ENCODE data around the gene SETD2. TPM values are rescaled to one million over a fixed set of nuclear protein-coding genes. Genes with fewer than 3 reads are reported as not detected.

The SETD2 gene
- total RNA-seq, 1 experiment from 2014 or later = 38.0 TPM

DNA sequence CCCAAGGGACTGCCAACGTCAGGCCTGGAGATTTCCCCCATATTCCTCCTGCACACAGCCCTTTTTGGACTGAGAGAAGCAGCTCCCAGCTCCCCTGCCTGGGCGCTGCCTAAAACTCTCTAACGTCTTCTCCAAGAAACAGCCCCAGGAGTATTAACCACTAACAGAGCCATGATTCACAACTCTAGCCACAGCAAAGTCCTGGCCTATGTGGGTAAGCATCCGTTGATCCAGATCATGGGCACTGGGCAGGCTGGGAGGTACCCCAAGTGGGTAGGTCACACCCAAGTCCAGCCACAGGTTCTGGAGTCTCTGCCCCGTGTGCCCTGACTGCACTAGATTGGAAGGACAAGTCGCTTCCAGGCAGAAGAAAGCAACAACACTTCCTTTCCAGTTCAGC, 152.5 kb downstream of the SETD2 start:
- POLR2A ChIA-PET = interaction anchor here (1.2 kb wide), 1 partner anchor 32 kb away, joined by 3 read pairs; the partner anchor contains the start of gene NBEAL2
- Mint-ChIP-seq H3K9me3 (ENCODE audit: unreplicated experiment) (no peaks in the 10 kb centered on the region), H3K4me3 (ENCODE audit: unreplicated experiment) (no peak overlapping the region), H3K4me1 (ENCODE audit: insufficient read depth, unreplicated experiment) (no peaks in the 10 kb centered on the region), H3K27me3 (ENCODE audit: insufficient read depth, unreplicated experiment) (no peaks in the 10 kb centered on the region), H3K36me3 (ENCODE audit: insufficient read depth, unreplicated experiment) (peaks cover 37% of the 10 kb centered on the region), H3K27ac (ENCODE audit: low read depth, unreplicated experiment) (no peak overlapping the region)
- DNase-seq (ENCODE audit: unreplicated experiment) = no peak
- CTCF ChIA-PET = no interaction called here
- TF ChIP-seq, protein P1, sequence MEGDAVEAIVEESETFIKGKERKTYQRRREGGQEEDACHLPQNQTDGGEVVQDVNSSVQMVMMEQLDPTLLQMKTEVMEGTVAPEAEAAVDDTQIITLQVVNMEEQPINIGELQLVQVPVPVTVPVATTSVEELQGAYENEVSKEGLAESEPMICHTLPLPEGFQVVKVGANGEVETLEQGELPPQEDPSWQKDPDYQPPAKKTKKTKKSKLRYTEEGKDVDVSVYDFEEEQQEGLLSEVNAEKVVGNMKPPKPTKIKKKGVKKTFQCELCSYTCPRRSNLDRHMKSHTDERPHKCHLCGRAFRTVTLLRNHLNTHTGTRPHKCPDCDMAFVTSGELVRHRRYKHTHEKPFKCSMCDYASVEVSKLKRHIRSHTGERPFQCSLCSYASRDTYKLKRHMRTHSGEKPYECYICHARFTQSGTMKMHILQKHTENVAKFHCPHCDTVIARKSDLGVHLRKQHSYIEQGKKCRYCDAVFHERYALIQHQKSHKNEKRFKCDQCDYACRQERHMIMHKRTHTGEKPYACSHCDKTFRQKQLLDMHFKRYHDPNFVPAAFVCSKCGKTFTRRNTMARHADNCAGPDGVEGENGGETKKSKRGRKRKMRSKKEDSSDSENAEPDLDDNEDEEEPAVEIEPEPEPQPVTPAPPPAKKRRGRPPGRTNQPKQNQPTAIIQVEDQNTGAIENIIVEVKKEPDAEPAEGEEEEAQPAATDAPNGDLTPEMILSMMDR (IDR thresholded peaks at IDR 0.05; ENCODE audit: unreplicated experiment) = no peak
- intact Hi-C loops (cut with micrococcal nuclease) = no loop called here
- BruUV-seq (replicated peaks) = no TSS peak

DNA sequence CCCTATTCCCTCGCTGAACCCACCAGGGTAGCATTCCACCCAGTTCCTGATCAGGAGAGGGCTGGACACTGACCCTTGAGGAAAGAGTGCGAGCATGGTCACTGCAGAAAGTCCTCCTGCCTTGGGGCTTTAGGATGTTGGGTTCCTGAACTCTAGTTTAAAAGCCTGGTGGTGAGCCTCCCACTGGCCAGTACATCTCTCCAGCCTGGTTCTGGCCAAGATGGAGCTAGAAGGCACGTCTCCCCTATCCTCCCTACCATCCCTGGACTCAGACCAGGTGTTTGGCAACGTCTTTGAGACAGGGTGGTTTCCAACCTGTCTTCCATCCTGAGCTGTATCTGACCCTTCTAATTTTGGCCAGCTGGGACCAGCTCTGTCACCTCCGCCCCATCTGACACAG, 153.0 kb downstream of the SETD2 start:
- TF ChIP-seq, protein P1 (IDR thresholded peaks at IDR 0.05; ENCODE audit: unreplicated experiment) = no peak
- Mint-ChIP-seq H3K27me3 (ENCODE audit: insufficient read depth, unreplicated experiment) (no peaks in the 10 kb centered on the region), H3K27ac (ENCODE audit: low read depth, unreplicated experiment) (no peak overlapping the region), H3K9me3 (ENCODE audit: unreplicated experiment) (no peaks in the 10 kb centered on the region), H3K36me3 (ENCODE audit: insufficient read depth, unreplicated experiment) (peaks cover 40% of the 10 kb centered on the region), H3K4me1 (ENCODE audit: insufficient read depth, unreplicated experiment) (no peaks in the 10 kb centered on the region), H3K4me3 (ENCODE audit: unreplicated experiment) (no peak overlapping the region)
- BruUV-seq (replicated peaks) = no TSS peak
- DNase-seq (ENCODE audit: unreplicated experiment) = no peak
- CTCF ChIA-PET = interaction anchor here (0.6 kb wide), 1 partner anchor 135 kb away, joined by 5 read pairs; no protein-coding TSS in a partner anchor
- POLR2A ChIA-PET = interaction anchor here (0.9 to 1.2 kb wide), 2 partner anchors 31 to 152 kb away, joined by 3 read pairs; partner anchors contain the start of gene NBEAL2
- intact Hi-C loops (cut with micrococcal nuclease) = no loop called here

DNA sequence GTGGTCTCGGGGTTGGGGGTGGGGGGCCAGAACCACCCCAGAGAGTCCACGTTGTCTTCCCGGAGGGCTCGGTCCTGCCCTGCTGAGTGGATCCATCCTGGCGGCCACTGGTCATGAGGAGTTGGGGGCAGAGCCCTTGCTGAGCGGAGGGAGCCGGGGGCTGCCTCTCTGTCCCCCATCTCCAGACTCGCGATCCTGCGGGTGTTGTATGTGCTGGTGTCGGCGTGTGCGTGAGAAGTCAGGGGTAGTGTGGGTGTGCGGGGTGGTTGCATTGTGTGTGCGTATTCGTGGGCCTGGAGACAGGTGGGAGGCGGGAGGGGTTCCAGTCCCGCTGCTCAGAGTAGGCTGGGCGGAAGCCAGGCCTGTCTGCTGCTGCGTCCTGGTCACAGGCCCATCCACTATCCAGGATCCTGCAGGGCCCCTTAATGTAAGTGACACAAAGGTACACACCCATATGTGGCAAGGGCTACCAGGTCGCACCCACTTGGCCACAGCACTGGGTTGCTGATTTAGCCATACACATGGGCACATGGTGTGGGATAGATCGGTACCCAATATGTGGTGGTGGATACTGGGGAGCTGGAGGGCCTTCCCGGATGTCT, 153.7 kb downstream of the SETD2 start:
- no peaks in the 10 kb centered on the region for H3K9me3 Mint-ChIP-seq (ENCODE audit: unreplicated experiment)
- CTCF ChIA-PET = interaction anchor here (0.6 to 1.1 kb wide), 2 partner anchors 12 to 136 kb away, joined by 3 to 5 read pairs; no protein-coding TSS in a partner anchor
- intact Hi-C loops (cut with micrococcal nuclease) = no loop called here
- H3K36me3 Mint-ChIP-seq (ENCODE audit: insufficient read depth, unreplicated experiment) = peaks cover 38% of the 10 kb centered on the region
- no peak overlapping the region for H3K27ac Mint-ChIP-seq (ENCODE audit: low read depth, unreplicated experiment)
- no peak overlapping the region for H3K4me3 Mint-ChIP-seq (ENCODE audit: unreplicated experiment)
- no peaks in the 10 kb centered on the region for H3K27me3 Mint-ChIP-seq (ENCODE audit: insufficient read depth, unreplicated experiment)
- POLR2A ChIA-PET = interaction anchor here (0.9 to 1.2 kb wide), 2 partner anchors 31 to 153 kb away, joined by 3 read pairs; partner anchors contain the start of gene NBEAL2
- TF ChIP-seq, protein P1 (IDR thresholded peaks at IDR 0.05; ENCODE audit: unreplicated experiment) = no peak
- no peak for DNase-seq (ENCODE audit: unreplicated experiment)
- BruUV-seq (replicated peaks) = no TSS peak
- H3K4me1 Mint-ChIP-seq (ENCODE audit: insufficient read depth, unreplicated experiment) = no peaks in the 10 kb centered on the region

DNA sequence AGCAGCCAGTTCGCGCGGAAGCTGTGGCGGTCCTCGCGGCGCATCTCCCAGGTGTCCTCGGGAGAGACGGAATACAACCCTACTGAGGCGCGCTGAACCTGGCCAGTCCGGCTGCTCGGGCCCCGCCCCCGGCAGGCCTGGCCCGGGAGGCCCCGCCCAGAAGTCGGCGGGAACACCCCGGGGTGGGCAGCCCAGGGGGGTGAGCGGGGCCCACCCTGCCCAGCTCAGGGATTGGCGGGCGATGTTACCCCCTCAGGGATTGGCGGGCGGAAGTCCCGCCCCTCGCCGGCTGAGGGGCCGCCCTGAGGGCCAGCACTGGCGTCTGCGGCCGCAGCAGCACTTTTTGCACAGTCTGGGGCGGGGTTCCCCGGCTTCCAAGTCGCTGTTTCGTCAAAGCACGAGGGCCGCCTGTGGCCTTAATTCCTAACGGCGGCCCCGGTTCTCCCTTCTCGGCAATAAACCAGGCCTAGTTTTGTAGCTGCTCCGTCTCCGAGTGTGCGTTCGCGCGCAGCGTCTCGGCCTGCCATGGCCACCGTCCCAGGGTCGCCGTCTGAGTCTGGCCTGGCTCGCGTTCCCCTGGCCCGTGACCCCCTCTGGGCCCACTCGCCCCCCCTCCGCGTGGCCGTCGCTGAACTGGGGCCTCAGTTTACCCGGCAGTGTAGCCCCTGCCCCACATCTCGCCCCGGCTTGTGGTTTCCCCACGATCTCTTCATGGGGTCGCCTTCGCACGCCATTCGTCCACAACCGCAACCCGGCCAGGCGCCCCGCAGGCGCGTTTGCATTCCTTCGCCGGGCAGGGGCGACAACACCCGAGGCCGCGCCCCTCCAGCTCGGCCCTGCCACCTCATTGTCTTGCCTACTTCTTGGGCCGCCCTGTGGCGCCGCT, 154.4 kb downstream of the SETD2 start:
- H3K27ac Mint-ChIP-seq (ENCODE audit: low read depth, unreplicated experiment) = no peak overlapping the region
- POLR2A ChIA-PET = no interaction called here
- peaks cover 30% of the 10 kb centered on the region for H3K36me3 Mint-ChIP-seq (ENCODE audit: insufficient read depth, unreplicated experiment)
- TF ChIP-seq, protein P1 (IDR thresholded peaks at IDR 0.05; ENCODE audit: unreplicated experiment) = no peak
- no peaks in the 10 kb centered on the region for H3K4me1 Mint-ChIP-seq (ENCODE audit: insufficient read depth, unreplicated experiment)
- H3K9me3 Mint-ChIP-seq (ENCODE audit: unreplicated experiment) = no peaks in the 10 kb centered on the region
- intact Hi-C loops (cut with micrococcal nuclease) = no loop called here
- no peak for DNase-seq (ENCODE audit: unreplicated experiment)
- no peak overlapping the region for H3K4me3 Mint-ChIP-seq (ENCODE audit: unreplicated experiment)
- no TSS peak for BruUV-seq (replicated peaks)
- CTCF ChIA-PET = interaction anchor here (1.1 kb wide), 1 partner anchor 11 kb away, joined by 3 read pairs; no protein-coding TSS in a partner anchor
- no peaks in the 10 kb centered on the region for H3K27me3 Mint-ChIP-seq (ENCODE audit: insufficient read depth, unreplicated experiment)
